Bronchial epithelial cell (primary cell): ENCODE data around the gene SLC44A2. TPM values are rescaled to one million over a fixed set of nuclear protein-coding genes. Genes with fewer than 3 reads are reported as not detected.

Experiments
- DNase-seq: peaks from one replicate; pipeline ENCODE4 v3.0.0-alpha.2; 2010; ENCODE audit warnings: low read depth
- FAIRE-seq: peaks from 2 replicates; lab custom pipeline; 2011; peaks lifted over from hg19 to GRCh38; lab: Jason Lieb, UNC
- H3K27me3 ChIP-seq: 2 replicates; pipeline ENCODE4 v1.5.1; 2011; ENCODE audit warnings: low read length; ENCODE audit not compliant: control insufficient read depth, insufficient read depth
- H3K36me3 ChIP-seq: 2 replicates; pipeline ENCODE4 v1.5.1; 2011; ENCODE audit warnings: low read length; ENCODE audit not compliant: control insufficient read depth, insufficient read depth
- H3K4me3 ChIP-seq: 2 replicates; pipeline ENCODE4 v1.5.1; 2011; ENCODE audit warnings: mild to moderate bottlenecking, low read depth, low read length, control low read depth
- CTCF ChIP-seq: IDR thresholded peaks from 2 replicates; pipeline ENCODE4 v1.5.1; 2011; ENCODE audit warnings: mild to moderate bottlenecking, moderate library complexity, low read length, control low read depth, inconsistent platforms; ENCODE audit not compliant: insufficient read depth, severe bottlenecking
- total RNA-seq: library from RNA; depleted of rRNA; stranded (reverse); fragments of >200 nt; gene quantifications from 2 replicates; pipeline ENCODE4 v1.2.1, GENCODE V29; 2014

The SLC44A2 gene
- total RNA-seq, 1 donor from 2014 or later, result 18.7 TPM

GRCh38 chr19:10680545-10681135 is 55.3 kb downstream of the SLC44A2 start:
- Histone ChIP-seq H3K27me3 (no peaks in the 10 kb centered on the region), H3K36me3 (peaks cover 64% of the 10 kb centered on the region), H3K4me3 (no peak overlapping the region)
- TF ChIP-seq CTCF, result no peak
- FAIRE-seq (no peak), DNase-seq (no peak)

GRCh38 chr19:10681658-10682057 is 56.3 kb downstream of the SLC44A2 start:
- no peak overlapping the region for H3K4me3 ChIP-seq
- peaks cover 66% of the 10 kb centered on the region for H3K36me3 ChIP-seq
- no peak for TF ChIP-seq CTCF
- DNase-seq (no peak), FAIRE-seq (no peak)
- no peaks in the 10 kb centered on the region for H3K27me3 ChIP-seq

- DNase-seq (no peak), FAIRE-seq (no peak)
- no peak for TF ChIP-seq CTCF
- H3K36me3 ChIP-seq, result peaks cover 65% of the 10 kb centered on the region
- H3K27me3 ChIP-seq, result no peaks in the 10 kb centered on the region
- H3K4me3 ChIP-seq, result no peak overlapping the region
Observed at GRCh38 chr19:10682397-10683063, 57.2 kb downstream of the SLC44A2 start.

GRCh38 chr19:10683064-10683426 is 57.7 kb downstream of the SLC44A2 start:
- DNase-seq (no peak), FAIRE-seq (no peak)
- Histone ChIP-seq H3K36me3 (peaks cover 67% of the 10 kb centered on the region), H3K27me3 (no peaks in the 10 kb centered on the region), H3K4me3 (no peak overlapping the region)
- TF ChIP-seq CTCF, result no peak

GRCh38 chr19:10683582-10683981 is 58.2 kb downstream of the SLC44A2 start:
- no peak for TF ChIP-seq CTCF
- Histone ChIP-seq H3K36me3 (peaks cover 68% of the 10 kb centered on the region), H3K4me3 (no peak overlapping the region), H3K27me3 (no peaks in the 10 kb centered on the region)
- DNase-seq (no peak), FAIRE-seq (no peak)

- TF ChIP-seq CTCF, result no peak
- FAIRE-seq (no peak), DNase-seq (no peak)
- Histone ChIP-seq H3K27me3 (no peaks in the 10 kb centered on the region), H3K36me3 (peaks cover 65% of the 10 kb centered on the region), H3K4me3 (no peak overlapping the region)
Observed at GRCh38 chr19:10685210-10685609, 59.9 kb downstream of the SLC44A2 start.
